PC-3 (cell line): ENCODE data around the gene FOXN4. TPM values are rescaled to one million over a fixed set of nuclear protein-coding genes. Genes with fewer than 3 reads are reported as not detected.

ENCODE experiments used
- ATAC-seq: fragments of 200-7000 bp; cut with Tn5 transposase; 2 replicates; pipeline ENCODE4 v1.9.1; 2020; ENCODE audit warnings: mild to moderate bottlenecking, moderate library complexity
- BruUV-seq: library from RNA; stranded (reverse); fragments of 400-500 nt; replicated peaks from 2 replicates; lab custom pipeline; 2021; lab: Mats Ljungman, UMichigan
- CTCF ChIA-PET: fragments of 300-600 bp; sonication (Branson Sonifier 250); formaldehyde crosslinking; loops from one replicate; lab custom pipeline; 2022; ENCODE audit warnings: antibody characterized with exemption; lab: Charles Lee
- POLR2A ChIA-PET: fragments of 300-600 bp; sonication (Branson Sonifier 250); formaldehyde crosslinking; loops from one replicate; lab custom pipeline; 2022; ENCODE audit warnings: antibody characterized with exemption; ENCODE audit not compliant: unreplicated experiment; lab: Charles Lee
- DNase-seq: peaks from one replicate; pipeline ENCODE4 v3.0.0-alpha.2; 2015
- H2AFZ ChIP-seq: fragments of 300-600 bp; sonication (generic); 2 replicates; pipeline ENCODE4 v1.6.0; 2016; ENCODE audit warnings: antibody characterized with exemption, low read length
- H3F3A ChIP-seq: fragments of 300-600 bp; sonication (generic); one replicate; pipeline ENCODE4 v1.6.0; 2017; ENCODE audit warnings: antibody characterized with exemption, low read length, control low read depth, mild to moderate bottlenecking; ENCODE audit not compliant: unreplicated experiment
- H3K27ac ChIP-seq: fragments of 300-600 bp; sonication (generic); 2 replicates; pipeline ENCODE4 v1.5.1; 2016; ENCODE audit warnings: mild to moderate bottlenecking, low read length
- H3K27me3 ChIP-seq: fragments of 300-600 bp; sonication (generic); 2 replicates; pipeline ENCODE4 v1.6.1; 2016; ENCODE audit warnings: low read length, mixed read lengths
- H3K36me3 ChIP-seq: fragments of 300-600 bp; sonication (generic); 2 replicates; pipeline ENCODE4 v1.6.1; 2016; ENCODE audit warnings: low read depth, mixed run types, low read length, mixed read lengths
- H3K4me1 ChIP-seq: fragments of 300-600 bp; sonication (generic); 2 replicates; pipeline ENCODE4 v1.5.1; 2016; ENCODE audit warnings: low read length; ENCODE audit not compliant: insufficient read depth
- H3K4me2 ChIP-seq: fragments of 300-600 bp; sonication (generic); 2 replicates; pipeline ENCODE4 v1.6.0; 2016; ENCODE audit warnings: low read length
- H3K4me3 ChIP-seq: fragments of 300-600 bp; sonication (generic); 2 replicates; pipeline ENCODE4 v1.5.1; 2016; ENCODE audit warnings: mild to moderate bottlenecking, low read length, mixed read lengths
- H3K79me2 ChIP-seq: fragments of 300-600 bp; sonication (generic); 2 replicates; pipeline ENCODE4 v1.6.1; 2017; ENCODE audit warnings: low read length, mixed read lengths
- H3K9ac ChIP-seq: fragments of 300-600 bp; sonication (generic); 2 replicates; pipeline ENCODE4 v1.6.0; 2016; ENCODE audit warnings: mild to moderate bottlenecking, low read length
- H3K9me2 ChIP-seq: fragments of 300-600 bp; sonication (generic); replicated peaks from 2 replicates; pipeline ENCODE4 v1.6.1; 2016; ENCODE audit warnings: mixed run types, low read length, mixed read lengths
- H3K9me3 ChIP-seq: fragments of 300-600 bp; sonication (generic); 2 replicates; pipeline ENCODE4 v1.6.1; 2016; ENCODE audit warnings: low read length, mixed read lengths
- H4K20me1 ChIP-seq: fragments of 300-600 bp; sonication (generic); 2 replicates; pipeline ENCODE4 v1.6.1; 2016; ENCODE audit warnings: low read length, mixed read lengths
- EZH2 ChIP-seq: fragments of 300-600 bp; sonication (generic); IDR thresholded peaks from one replicate; pipeline ENCODE4 v1.6.1; 2017; ENCODE audit warnings: antibody characterized with exemption, mild to moderate bottlenecking, low read length; ENCODE audit not compliant: unreplicated experiment
- EZH2phosphoT487 ChIP-seq: fragments of 300-600 bp; sonication (generic); IDR thresholded peaks from 2 replicates; pipeline ENCODE4 v1.6.1; 2018; ENCODE audit warnings: mild to moderate bottlenecking, antibody characterized with exemption, low read length, borderline replicate concordance
- intact Hi-C: fragments of 100-400 bp; cut with micrococcal nuclease; formaldehyde crosslinking; loops from 2 replicates; pipeline ENCODE4 v1.9.0; 2023
- total RNA-seq: library from RNA; depleted of rRNA; stranded (reverse); fragments of >200 nt; gene quantifications from 2 replicates; pipeline ENCODE4 v1.2.3, GENCODE V29; 2014
- TF ChIP-seq, protein P1 (sequence below): fragments of 300-600 bp; sonication (generic); conservative IDR thresholded peaks from 2 replicates; pipeline ENCODE4 v1.5.1; 2017; ENCODE audit warnings: antibody characterized with exemption, low read depth, mild to moderate bottlenecking, low read length

Gene FOXN4
- total RNA-seq, 1 experiment from 2014 or later: not detected

DNA sequence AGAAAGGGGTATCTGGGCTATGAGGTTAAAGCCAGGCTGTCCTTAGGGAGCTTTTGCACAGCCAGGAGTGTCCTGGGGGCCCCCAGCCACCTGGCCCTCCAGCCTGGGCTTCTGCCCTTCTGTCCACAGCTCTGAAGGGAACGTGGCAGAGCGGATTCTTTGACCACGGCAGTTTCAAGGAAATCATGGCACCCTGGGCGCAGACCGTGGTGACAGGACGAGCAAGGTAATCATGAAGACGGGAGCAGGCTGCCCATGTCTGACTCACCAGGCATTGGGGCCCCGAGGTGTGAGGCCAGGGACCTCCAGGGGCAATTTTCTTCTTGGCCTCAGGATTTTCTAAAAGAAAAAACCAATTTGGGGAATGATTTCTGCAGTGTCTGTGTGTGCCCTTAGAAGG lies 53.1 kb downstream of the FOXN4 start:
- TF ChIP-seq, protein P1, sequence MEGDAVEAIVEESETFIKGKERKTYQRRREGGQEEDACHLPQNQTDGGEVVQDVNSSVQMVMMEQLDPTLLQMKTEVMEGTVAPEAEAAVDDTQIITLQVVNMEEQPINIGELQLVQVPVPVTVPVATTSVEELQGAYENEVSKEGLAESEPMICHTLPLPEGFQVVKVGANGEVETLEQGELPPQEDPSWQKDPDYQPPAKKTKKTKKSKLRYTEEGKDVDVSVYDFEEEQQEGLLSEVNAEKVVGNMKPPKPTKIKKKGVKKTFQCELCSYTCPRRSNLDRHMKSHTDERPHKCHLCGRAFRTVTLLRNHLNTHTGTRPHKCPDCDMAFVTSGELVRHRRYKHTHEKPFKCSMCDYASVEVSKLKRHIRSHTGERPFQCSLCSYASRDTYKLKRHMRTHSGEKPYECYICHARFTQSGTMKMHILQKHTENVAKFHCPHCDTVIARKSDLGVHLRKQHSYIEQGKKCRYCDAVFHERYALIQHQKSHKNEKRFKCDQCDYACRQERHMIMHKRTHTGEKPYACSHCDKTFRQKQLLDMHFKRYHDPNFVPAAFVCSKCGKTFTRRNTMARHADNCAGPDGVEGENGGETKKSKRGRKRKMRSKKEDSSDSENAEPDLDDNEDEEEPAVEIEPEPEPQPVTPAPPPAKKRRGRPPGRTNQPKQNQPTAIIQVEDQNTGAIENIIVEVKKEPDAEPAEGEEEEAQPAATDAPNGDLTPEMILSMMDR: no peak
- no peak for TF ChIP-seq EZH2
- TF ChIP-seq EZH2phosphoT487: no peak
- peaks cover 10% of the 10 kb centered on the region; the same call in 1 of the 2 replicates for H3K36me3 ChIP-seq
- intact Hi-C loops: no loop called here
- ChIA-PET POLR2A (no interaction called here), CTCF (no interaction called here)
- no peak for DNase-seq
- H3K4me1 ChIP-seq: no peaks in the 10 kb centered on the region
- no peak overlapping the region for H3K9ac ChIP-seq
- H3K4me3 ChIP-seq: no peak overlapping the region
- no peaks in the 10 kb centered on the region for H3K27me3 ChIP-seq
- no peak overlapping the region for H3K27ac ChIP-seq
- H3K9me2 ChIP-seq: no peaks in the 10 kb centered on the region
- peaks cover 5% of the 10 kb centered on the region for H3K9me3 ChIP-seq
- H3F3A ChIP-seq: no peaks in the 10 kb centered on the region
- ATAC-seq: no peak
- no peak overlapping the region for H2AFZ ChIP-seq
- H4K20me1 ChIP-seq: no peaks in the 10 kb centered on the region
- BruUV-seq: no TSS peak
- no peaks in the 10 kb centered on the region for H3K79me2 ChIP-seq
- H3K4me2 ChIP-seq: no peak overlapping the region

- H3K4me1 ChIP-seq: no peaks in the 10 kb centered on the region
- H3K4me3 ChIP-seq: no peak overlapping the region
- no peaks in the 10 kb centered on the region for H3K27me3 ChIP-seq
- peaks cover 10% of the 10 kb centered on the region; the same call in 1 of the 2 replicates for H3K36me3 ChIP-seq
- intact Hi-C loops: loop anchor here (1.0 kb wide), 1 partner anchor 143 kb away; no protein-coding TSS in a partner anchor
- no peak overlapping the region for H2AFZ ChIP-seq
- no peaks in the 10 kb centered on the region for H4K20me1 ChIP-seq
- TF ChIP-seq EZH2: no peak
- TF ChIP-seq EZH2phosphoT487: no peak
- TF ChIP-seq, protein P1: peak; percentile 60
- no peaks in the 10 kb centered on the region for H3K9me2 ChIP-seq
- ATAC-seq (peak; percentile 84), DNase-seq (peak; percentile 43)
- no peak overlapping the region for H3K27ac ChIP-seq
- no peaks in the 10 kb centered on the region for H3K79me2 ChIP-seq
- BruUV-seq: no TSS peak
- H3K9ac ChIP-seq: no peak overlapping the region
- POLR2A ChIA-PET: no interaction called here
- no peaks in the 10 kb centered on the region for H3F3A ChIP-seq
- CTCF ChIA-PET: no interaction called here
- H3K9me3 ChIP-seq: peaks cover 5% of the 10 kb centered on the region
- H3K4me2 ChIP-seq: no peak overlapping the region
Measured at GRCh38 chr12:109255377-109255776, 53.7 kb downstream of the FOXN4 start.

DNA sequence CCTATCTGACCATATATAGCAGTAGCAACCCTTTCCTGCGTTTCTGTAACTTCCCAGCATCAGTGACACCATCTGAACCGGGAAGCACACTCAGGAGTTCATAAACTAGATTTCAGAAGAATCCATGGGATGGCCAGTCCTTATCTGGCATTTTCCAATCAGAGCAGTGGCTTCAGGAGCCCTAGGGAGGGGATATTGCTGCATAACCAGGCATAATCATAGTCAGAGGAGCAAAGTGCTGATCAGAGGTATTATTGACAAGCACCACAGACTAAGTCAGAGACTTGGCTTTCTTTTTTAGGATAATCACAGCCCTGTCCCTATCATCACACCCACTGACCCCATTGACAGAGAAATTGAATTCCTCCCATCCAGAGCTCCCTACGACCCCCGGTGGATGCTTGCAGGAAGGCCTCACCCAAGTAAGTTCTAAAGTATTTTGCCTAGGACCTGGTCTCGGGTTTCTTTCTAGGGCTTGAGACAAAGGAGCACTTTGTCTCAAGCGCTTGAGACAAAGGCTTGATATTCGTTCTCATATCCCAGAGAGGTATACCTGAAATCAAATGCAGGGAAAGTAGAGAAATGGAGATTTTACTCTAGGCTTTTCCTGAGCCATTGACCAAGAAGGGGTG lies 55.1 kb downstream of the FOXN4 start:
- no peaks in the 10 kb centered on the region for H3K27me3 ChIP-seq
- no peak overlapping the region for H3K9ac ChIP-seq
- H3K27ac ChIP-seq: no peak overlapping the region
- H3F3A ChIP-seq: no peaks in the 10 kb centered on the region
- H3K4me3 ChIP-seq: no peak overlapping the region
- DNase-seq (no peak), ATAC-seq (no peak)
- ChIA-PET POLR2A (no interaction called here), CTCF (no interaction called here)
- no peaks in the 10 kb centered on the region for H3K9me2 ChIP-seq
- no peak overlapping the region for H2AFZ ChIP-seq
- no peak overlapping the region for H3K4me2 ChIP-seq
- BruUV-seq: no TSS peak
- no peaks in the 10 kb centered on the region for H3K4me1 ChIP-seq
- TF ChIP-seq, protein P1: peak; percentile 45
- no peak for TF ChIP-seq EZH2
- peaks cover 5% of the 10 kb centered on the region for H3K9me3 ChIP-seq
- H3K36me3 ChIP-seq: peaks cover 10% of the 10 kb centered on the region; the same call in 1 of the 2 replicates
- intact Hi-C loops: no loop called here
- H4K20me1 ChIP-seq: no peaks in the 10 kb centered on the region
- H3K79me2 ChIP-seq: no peaks in the 10 kb centered on the region
